Parathyroid adenoma (tissue), 2 donors: Measurements from ENCODE around the gene MAP3K5.

Experiments used
- H2AFZ ChIP-seq: fragments of 300-600 bp; sonication (generic); one replicate; pipeline ENCODE4 v1.7.0; 2017; ENCODE audit warnings: antibody characterized with exemption, mild to moderate bottlenecking
- H3K27ac ChIP-seq: fragments of 300-600 bp; sonication (generic); one replicate; pipeline ENCODE4 v1.7.0; 2017
- H3K27me3 ChIP-seq: fragments of 300-600 bp; sonication (generic); one replicate; pipeline ENCODE4 v1.7.0; 2017; ENCODE audit warnings: low read length; ENCODE audit not compliant: control insufficient read depth, insufficient read depth
- H3K36me3 ChIP-seq: fragments of 300-600 bp; sonication (generic); one replicate; pipeline ENCODE4 v1.7.0; 2017; ENCODE audit warnings: low read length; ENCODE audit not compliant: control insufficient read depth, insufficient read depth
- H3K4me1 ChIP-seq: fragments of 300-600 bp; sonication (generic); one replicate; pipeline ENCODE4 v1.7.0; 2017; ENCODE audit warnings: control low read depth
- H3K4me2 ChIP-seq: fragments of 300-600 bp; sonication (generic); one replicate; pipeline ENCODE4 v1.7.0; 2017; ENCODE audit warnings: low read length
- H3K4me3 ChIP-seq: fragments of 300-600 bp; sonication (generic); one replicate; pipeline ENCODE4 v1.7.0; 2017; ENCODE audit warnings: low read depth, low read length
- H3K79me2 ChIP-seq: fragments of 300-600 bp; sonication (generic); one replicate; pipeline ENCODE4 v1.7.0; 2017; ENCODE audit warnings: control low read depth
- H3K9ac ChIP-seq: fragments of 300-600 bp; sonication (generic); one replicate; pipeline ENCODE4 v1.7.0; 2017; ENCODE audit warnings: mild to moderate bottlenecking
- H3K9me3 ChIP-seq: fragments of 300-600 bp; sonication (generic); one replicate; pipeline ENCODE4 v1.7.0; 2017; ENCODE audit warnings: low read length; ENCODE audit not compliant: control insufficient read depth
- TF ChIP-seq, protein P1 (sequence below): fragments of 300-600 bp; sonication (generic); IDR thresholded peaks from one replicate; pipeline ENCODE4 v1.7.0; 2017; ENCODE audit warnings: antibody characterized with exemption, mild to moderate bottlenecking
- donor health status: primary hyperparathyroidism.

The MAP3K5 gene

DNA sequence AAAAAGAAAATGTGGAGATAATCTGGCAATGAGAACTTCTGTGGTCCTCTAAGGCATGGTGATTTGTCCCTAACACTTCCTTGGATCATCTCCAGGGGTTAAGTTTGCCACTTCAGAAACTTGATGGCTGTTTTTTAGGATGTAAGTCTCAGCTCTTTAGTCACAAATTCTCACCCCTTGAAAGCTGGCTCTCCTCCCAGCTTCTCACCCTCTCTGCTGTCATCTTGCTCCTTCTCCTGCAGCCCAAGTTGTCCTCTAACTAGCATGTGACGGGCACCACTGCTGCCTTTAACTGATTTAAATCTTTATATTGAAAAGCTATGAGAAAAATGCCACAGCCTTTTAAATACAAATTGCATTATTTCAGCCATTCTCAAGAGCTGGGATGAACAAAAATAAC, 107.8 kb downstream of the MAP3K5 start:
- H2AFZ ChIP-seq, result no peak overlapping the region
- H3K36me3 ChIP-seq, result no peaks in the 10 kb centered on the region
- H3K27ac ChIP-seq, result no peak overlapping the region
- no peak overlapping the region for H3K4me3 ChIP-seq
- no peak overlapping the region for H3K9ac ChIP-seq
- TF ChIP-seq, protein P1, sequence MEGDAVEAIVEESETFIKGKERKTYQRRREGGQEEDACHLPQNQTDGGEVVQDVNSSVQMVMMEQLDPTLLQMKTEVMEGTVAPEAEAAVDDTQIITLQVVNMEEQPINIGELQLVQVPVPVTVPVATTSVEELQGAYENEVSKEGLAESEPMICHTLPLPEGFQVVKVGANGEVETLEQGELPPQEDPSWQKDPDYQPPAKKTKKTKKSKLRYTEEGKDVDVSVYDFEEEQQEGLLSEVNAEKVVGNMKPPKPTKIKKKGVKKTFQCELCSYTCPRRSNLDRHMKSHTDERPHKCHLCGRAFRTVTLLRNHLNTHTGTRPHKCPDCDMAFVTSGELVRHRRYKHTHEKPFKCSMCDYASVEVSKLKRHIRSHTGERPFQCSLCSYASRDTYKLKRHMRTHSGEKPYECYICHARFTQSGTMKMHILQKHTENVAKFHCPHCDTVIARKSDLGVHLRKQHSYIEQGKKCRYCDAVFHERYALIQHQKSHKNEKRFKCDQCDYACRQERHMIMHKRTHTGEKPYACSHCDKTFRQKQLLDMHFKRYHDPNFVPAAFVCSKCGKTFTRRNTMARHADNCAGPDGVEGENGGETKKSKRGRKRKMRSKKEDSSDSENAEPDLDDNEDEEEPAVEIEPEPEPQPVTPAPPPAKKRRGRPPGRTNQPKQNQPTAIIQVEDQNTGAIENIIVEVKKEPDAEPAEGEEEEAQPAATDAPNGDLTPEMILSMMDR, result no peak
- no peaks in the 10 kb centered on the region for H3K9me3 ChIP-seq
- H3K4me2 ChIP-seq, result no peak overlapping the region
- H3K79me2 ChIP-seq, result no peaks in the 10 kb centered on the region
- no peaks in the 10 kb centered on the region for H3K27me3 ChIP-seq
- H3K4me1 ChIP-seq, result no peaks in the 10 kb centered on the region

DNA sequence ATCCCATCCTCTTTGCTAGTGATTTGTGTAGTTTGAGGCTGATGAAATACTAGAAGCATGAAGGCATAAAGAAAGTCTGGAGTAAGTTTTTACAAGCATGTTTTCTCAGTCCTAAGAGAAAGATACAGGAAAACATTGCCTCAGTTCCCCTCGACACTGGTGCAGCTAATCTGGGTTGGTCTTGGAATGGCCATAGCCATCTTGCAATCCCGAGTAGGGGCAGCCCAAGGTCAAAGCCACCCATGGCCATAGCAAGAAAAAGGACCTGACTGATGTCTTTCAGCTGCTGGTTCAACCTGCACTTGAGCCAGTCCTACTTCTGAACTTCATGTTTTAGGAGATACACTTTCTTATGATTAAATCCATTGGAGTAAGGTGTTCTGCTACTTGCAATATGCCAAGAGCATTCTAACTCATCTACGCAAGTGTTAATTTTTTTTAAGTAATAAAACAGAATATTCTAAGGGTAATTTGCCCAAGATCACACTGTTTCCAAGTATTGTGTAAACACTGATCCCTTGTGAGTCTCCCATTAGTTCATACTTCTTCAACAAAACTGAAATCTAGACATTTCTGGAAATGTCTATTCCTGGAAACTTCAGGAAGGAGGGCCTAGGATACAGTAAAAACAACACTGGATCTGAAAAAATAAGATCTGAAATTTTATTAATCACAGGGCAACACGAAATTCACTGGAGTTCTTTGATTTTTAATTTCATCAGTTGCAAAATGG, 108.9 kb downstream of the MAP3K5 start:
- no peak overlapping the region for H3K9ac ChIP-seq
- no peak overlapping the region for H2AFZ ChIP-seq
- no peak overlapping the region for H3K4me2 ChIP-seq
- H3K79me2 ChIP-seq, result no peaks in the 10 kb centered on the region
- no peaks in the 10 kb centered on the region for H3K9me3 ChIP-seq
- H3K4me3 ChIP-seq, result no peak overlapping the region
- H3K27me3 ChIP-seq, result no peaks in the 10 kb centered on the region
- no peak overlapping the region for H3K27ac ChIP-seq
- TF ChIP-seq, protein P1, result no peak
- H3K4me1 ChIP-seq, result no peaks in the 10 kb centered on the region
- H3K36me3 ChIP-seq, result no peaks in the 10 kb centered on the region

DNA sequence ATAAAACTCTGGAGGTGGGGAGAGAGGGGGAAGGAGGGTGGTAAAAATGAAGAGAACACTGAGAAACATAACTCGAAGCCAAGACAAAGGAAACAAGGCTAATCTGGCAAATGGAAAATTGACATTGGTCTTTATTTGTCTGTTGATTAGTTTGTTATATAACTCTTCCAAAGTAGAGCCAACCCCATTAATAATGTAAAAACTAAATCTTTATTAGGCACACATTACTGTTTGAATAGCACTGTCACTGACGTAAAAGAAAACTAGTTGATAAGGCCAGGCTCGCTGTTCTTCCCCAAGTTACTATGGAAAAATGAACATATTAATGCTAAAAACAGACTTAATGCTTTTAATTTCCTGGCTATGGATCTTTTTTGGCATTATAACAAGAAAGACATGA, 110.0 kb downstream of the MAP3K5 start:
- Histone ChIP-seq H3K27me3 (no peaks in the 10 kb centered on the region), H3K4me1 (no peaks in the 10 kb centered on the region), H3K4me3 (no peak overlapping the region), H3K27ac (no peak overlapping the region), H3K4me2 (no peak overlapping the region), H3K79me2 (no peaks in the 10 kb centered on the region), H3K36me3 (no peaks in the 10 kb centered on the region), H2AFZ (no peak overlapping the region), H3K9ac (no peak overlapping the region), H3K9me3 (no peaks in the 10 kb centered on the region)
- TF ChIP-seq, protein P1, result no peak

DNA sequence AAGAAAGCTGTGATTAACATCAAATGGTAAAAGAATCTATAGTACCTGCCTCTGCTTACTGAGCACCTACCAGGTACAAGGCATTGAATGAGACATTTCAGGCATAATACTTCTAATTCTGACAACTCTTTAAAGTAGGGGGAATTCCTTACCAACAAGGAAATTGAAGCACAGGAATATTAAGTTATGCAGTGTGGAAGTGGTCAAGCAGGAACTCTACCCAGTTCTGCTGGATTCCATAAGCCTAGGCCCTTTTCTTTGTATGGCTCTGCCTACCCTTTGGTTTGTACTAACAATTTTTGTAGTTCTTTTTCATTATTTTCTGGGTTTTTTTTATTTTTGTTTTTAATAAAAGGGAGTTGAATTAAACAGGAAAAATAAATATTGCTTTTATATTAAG, 114.5 kb downstream of the MAP3K5 start:
- H3K9me3 ChIP-seq, result no peaks in the 10 kb centered on the region
- H3K36me3 ChIP-seq, result no peaks in the 10 kb centered on the region
- no peak overlapping the region for H3K4me3 ChIP-seq
- no peak overlapping the region for H3K27ac ChIP-seq
- no peak overlapping the region for H3K4me2 ChIP-seq
- no peaks in the 10 kb centered on the region for H3K79me2 ChIP-seq
- TF ChIP-seq, protein P1, result no peak
- H2AFZ ChIP-seq, result no peak overlapping the region
- no peaks in the 10 kb centered on the region for H3K4me1 ChIP-seq
- no peaks in the 10 kb centered on the region for H3K27me3 ChIP-seq
- no peak overlapping the region for H3K9ac ChIP-seq

DNA sequence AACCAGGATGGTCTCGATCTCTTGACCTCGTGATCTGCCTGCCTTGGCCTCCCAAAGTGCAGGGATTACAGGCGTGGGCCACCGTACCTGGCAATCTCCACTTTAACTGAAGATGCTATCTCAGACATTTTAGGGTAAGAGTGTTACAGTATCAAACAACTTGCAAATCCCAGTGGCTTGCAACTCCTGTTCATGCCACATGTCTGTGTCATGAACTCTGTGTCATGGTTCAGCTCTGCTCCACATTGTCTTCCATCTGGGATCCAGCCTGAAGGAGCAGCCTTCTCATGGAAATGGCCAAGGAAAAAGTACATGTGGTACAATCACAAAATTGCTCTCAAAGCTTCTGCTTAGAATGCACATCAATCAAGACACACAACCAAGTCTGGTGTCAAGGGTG, 114.9 kb downstream of the MAP3K5 start:
- H3K27ac ChIP-seq, result no peak overlapping the region
- TF ChIP-seq, protein P1, result no peak

More for the DNA sequence above, 114.9 kb downstream of the MAP3K5 start:
- Histone ChIP-seq H3K36me3 (no peaks in the 10 kb centered on the region), H3K9me3 (no peaks in the 10 kb centered on the region), H3K27me3 (no peaks in the 10 kb centered on the region), H3K4me3 (no peak overlapping the region), H3K79me2 (no peaks in the 10 kb centered on the region), H2AFZ (no peak overlapping the region), H3K4me1 (no peaks in the 10 kb centered on the region), H3K4me2 (no peak overlapping the region), H3K9ac (no peak overlapping the region)
